K562 (cell line): ENCODE data around the gene XPC. TPM values are rescaled to one million over a fixed set of nuclear protein-coding genes. Genes with fewer than 3 reads are reported as not detected.
A peak's percentile ranks its signal among the peaks of the same experiment; 100 is the strongest.

Source experiments
- DNMT1 ChIP-seq: fragments of 450-650 bp; IDR thresholded peaks from 2 replicates; pipeline ENCODE4 v1.6.1; 2016; ENCODE audit warnings: antibody characterized with exemption, mild to moderate bottlenecking
- HDAC6 ChIP-seq: IDR thresholded peaks from 2 replicates; pipeline ENCODE4 v1.6.1; 2012; ENCODE audit warnings: low read depth, mild to moderate bottlenecking, control low read depth, inconsistent platforms, low read length, moderate library complexity
- HEY1 ChIP-seq: fragments of 250-450 bp; sonication (Bioruptor Pico); IDR thresholded peaks from 2 replicates; pipeline ENCODE4 v1.5.0; 2020; ENCODE audit warnings: mild to moderate bottlenecking, moderate library complexity, borderline replicate concordance
- MGA ChIP-seq: fragments of 450-650 bp; IDR thresholded peaks from 2 replicates; pipeline ENCODE4 v1.6.1; 2016; ENCODE audit warnings: mild to moderate bottlenecking, moderate library complexity
- PTRF ChIP-seq: fragments of 450-650 bp; IDR thresholded peaks from 2 replicates; pipeline ENCODE4 v1.6.1; 2016; ENCODE audit warnings: mild to moderate bottlenecking, missing genetic modification characterization, missing compliant biosample characterization
- RBM17 ChIP-seq: fragments of 200-400 bp; formaldehyde crosslinking; IDR thresholded peaks from 2 replicates; pipeline ENCODE4 v1.6.1; 2017; ENCODE audit warnings: low read depth, mild to moderate bottlenecking, low read length, borderline replicate concordance
- SMARCB1 ChIP-seq: IDR thresholded peaks from 2 replicates; pipeline ENCODE4 v1.6.1; 2011; ENCODE audit warnings: improper control_type of control experiment, low read depth; ENCODE audit not compliant: insufficient read length
- ZNF23 ChIP-seq: fragments of 250-450 bp; sonication (Bioruptor Pico); IDR thresholded peaks from 2 replicates; pipeline ENCODE4 v1.4.0; 2020; ENCODE audit warnings: mild to moderate bottlenecking
- ZNF263 ChIP-seq: sonication (generic); formaldehyde crosslinking; IDR thresholded peaks from 2 replicates; pipeline ENCODE4 v1.8.0; 2022; ENCODE audit warnings: mild to moderate bottlenecking, missing genetic modification reagents, borderline replicate concordance
- polyA plus RNA-seq, 8 experiments: library from polyadenylated mRNA; depleted of rRNA in 4 of 8; stranded (reverse) in 5 of 8; unstranded in 3 of 8; fragments of >200 nt; fragmentation: Nextera tagmentation in 2 of 8; fragmentation: Illumina TruSeq in 1 of 8; extraction: Ambion mirVana in 2 of 8; extraction: Trizol in 1 of 8; gene quantifications; 2 replicates each; pipeline versions ENCODE4 v1.2.1 to v1.2.3, GENCODE V29; 2011 to 2014; ENCODE audit warnings: inconsistent platforms in 1 of 8, missing spikeins in 1 of 8
- total RNA-seq, 7 experiments: library from RNA; depleted of rRNA in 6 of 7; stranded (reverse); fragments of >200 nt in 6 of 7; fragmentation: Illumina TruSeq in 2 of 7; extraction: Trizol in 2 of 7; gene quantifications; 2 replicates each; pipeline versions ENCODE4 v1.2.1 to v1.2.3, GENCODE V29; 2011 to 2021; ENCODE audit warnings: low replicate concordance in 1 of 7
- TF ChIP-seq, protein P1 (sequence below): IDR thresholded peaks from 2 replicates; pipeline ENCODE4 v1.6.1; 2011; ENCODE audit not compliant: insufficient read length; ENCODE audit errors: extremely low read depth
- TF ChIP-seq, protein P2 (sequence below): sonication (generic); formaldehyde crosslinking; IDR thresholded peaks from 2 replicates; pipeline ENCODE4 v1.8.0; 2023; ENCODE audit warnings: mild to moderate bottlenecking, missing genetic modification reagents

XPC gene
- total and polyA plus RNA-seq, 9 of the 15 experiments (the other 6 are each of a cell fraction or from before 2014, with no cell fraction given): 3.8 to 54.7 (median 41.3) TPM

DNA sequence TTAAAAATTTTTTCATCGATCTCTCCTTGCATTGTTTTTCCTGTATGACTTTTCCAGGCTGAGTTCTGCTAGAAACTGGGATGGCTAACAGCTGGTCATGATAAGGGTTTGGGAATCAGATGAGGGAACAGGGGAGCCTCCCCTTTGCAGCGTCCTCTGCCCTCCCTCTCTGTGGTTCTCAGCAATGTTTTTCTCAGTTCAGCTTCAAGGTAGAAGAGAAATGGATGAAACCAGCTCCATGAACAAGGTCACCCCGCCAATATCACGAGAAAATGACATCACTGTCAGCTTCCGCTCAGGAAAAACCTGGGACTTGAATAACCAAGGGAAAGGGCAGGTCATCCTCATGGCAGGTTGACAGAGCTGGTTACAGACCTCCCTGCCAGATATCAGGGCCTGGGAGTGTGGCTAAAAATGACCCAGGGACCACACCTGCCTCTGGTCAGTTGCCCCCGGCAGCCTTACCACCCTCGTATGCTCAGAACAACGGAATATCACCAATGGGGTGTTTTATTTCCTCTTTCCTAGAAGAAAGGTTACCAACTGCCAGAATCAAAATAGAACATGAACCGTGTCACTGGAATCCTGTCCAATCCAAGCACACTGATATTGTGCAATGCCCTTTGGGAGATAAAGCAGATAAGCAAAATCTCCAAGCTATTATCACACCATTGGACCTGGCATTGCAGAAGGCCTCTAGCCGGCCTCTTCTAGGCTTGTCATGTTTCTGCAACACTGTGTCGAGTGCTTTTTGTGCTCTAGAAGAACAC is 26.3 kb upstream of the XPC start (continued):
- peak; percentile 62 for TF ChIP-seq MGA
- no peak for TF ChIP-seq DNMT1
- TF ChIP-seq PTRF (tag): peak; percentile 68; the same call in 1 of the 2 replicates
- no peak for TF ChIP-seq SMARCB1
- no peak for TF ChIP-seq HDAC6
- TF ChIP-seq, protein P1, sequence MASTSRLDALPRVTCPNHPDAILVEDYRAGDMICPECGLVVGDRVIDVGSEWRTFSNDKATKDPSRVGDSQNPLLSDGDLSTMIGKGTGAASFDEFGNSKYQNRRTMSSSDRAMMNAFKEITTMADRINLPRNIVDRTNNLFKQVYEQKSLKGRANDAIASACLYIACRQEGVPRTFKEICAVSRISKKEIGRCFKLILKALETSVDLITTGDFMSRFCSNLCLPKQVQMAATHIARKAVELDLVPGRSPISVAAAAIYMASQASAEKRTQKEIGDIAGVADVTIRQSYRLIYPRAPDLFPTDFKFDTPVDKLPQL: no peak
- TF ChIP-seq ZNF263 (CRISPR knock-in tag): no peak
- TF ChIP-seq HEY1 (CRISPR knock-in tag): 0 out of 2 replicates have a peak, but pooled peaks have one; percentile 13
- TF ChIP-seq ZNF23: no peak
- no peak for TF ChIP-seq RBM17
- TF ChIP-seq, protein P2, sequence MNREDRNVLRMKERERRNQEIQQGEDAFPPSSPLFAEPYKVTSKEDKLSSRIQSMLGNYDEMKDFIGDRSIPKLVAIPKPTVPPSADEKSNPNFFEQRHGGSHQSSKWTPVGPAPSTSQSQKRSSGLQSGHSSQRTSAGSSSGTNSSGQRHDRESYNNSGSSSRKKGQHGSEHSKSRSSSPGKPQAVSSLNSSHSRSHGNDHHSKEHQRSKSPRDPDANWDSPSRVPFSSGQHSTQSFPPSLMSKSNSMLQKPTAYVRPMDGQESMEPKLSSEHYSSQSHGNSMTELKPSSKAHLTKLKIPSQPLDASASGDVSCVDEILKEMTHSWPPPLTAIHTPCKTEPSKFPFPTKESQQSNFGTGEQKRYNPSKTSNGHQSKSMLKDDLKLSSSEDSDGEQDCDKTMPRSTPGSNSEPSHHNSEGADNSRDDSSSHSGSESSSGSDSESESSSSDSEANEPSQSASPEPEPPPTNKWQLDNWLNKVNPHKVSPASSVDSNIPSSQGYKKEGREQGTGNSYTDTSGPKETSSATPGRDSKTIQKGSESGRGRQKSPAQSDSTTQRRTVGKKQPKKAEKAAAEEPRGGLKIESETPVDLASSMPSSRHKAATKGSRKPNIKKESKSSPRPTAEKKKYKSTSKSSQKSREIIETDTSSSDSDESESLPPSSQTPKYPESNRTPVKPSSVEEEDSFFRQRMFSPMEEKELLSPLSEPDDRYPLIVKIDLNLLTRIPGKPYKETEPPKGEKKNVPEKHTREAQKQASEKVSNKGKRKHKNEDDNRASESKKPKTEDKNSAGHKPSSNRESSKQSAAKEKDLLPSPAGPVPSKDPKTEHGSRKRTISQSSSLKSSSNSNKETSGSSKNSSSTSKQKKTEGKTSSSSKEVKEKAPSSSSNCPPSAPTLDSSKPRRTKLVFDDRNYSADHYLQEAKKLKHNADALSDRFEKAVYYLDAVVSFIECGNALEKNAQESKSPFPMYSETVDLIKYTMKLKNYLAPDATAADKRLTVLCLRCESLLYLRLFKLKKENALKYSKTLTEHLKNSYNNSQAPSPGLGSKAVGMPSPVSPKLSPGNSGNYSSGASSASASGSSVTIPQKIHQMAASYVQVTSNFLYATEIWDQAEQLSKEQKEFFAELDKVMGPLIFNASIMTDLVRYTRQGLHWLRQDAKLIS (CRISPR knock-in tag): 0 out of 2 replicates have a peak, but pooled peaks have one; percentile 26
